ENCODE results near the gene TAS2R38.

TAS2R38 gene

DNA sequence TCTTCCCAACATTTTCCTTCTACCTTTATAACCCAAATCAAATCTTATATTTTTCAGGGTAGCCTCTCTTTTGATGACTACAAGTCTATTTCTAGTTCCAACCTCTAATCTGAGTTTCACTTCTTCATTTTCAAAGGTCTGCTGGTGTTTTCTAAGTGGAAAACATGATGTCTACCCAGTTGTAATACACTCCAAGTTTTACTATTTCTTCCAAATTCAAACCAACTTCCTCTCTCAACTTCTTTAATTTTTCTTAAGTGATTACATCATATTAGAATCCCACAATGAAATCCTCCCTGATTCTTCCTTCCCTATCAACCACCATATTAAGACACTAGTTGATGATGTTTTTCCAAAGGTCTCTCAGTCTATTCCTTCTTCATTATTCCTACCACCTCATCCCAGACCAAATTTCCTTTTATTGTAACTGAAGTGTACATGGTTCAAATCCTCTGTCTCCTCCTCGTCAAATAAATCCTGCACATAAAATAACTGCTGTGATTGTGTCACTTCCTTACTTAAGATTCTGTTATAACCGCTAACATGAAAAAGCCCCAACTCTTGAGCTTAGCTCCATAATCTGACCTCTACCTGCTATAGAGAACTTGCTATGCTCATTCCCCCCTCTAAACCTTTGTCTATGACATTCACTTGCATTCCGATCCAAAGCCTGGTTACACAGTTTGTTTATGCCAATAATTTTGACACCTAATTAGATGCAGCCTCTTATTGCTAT, 12.7 kb downstream of the TAS2R38 start:
- Histone ChIP-seq H3K4ac (ENCODE audit: low read depth, low read length) (no peak overlapping the region), H3K79me1 (ENCODE audit: low read length) (no peaks in the 10 kb centered on the region), H3K18ac (ENCODE audit: low read length) (no peak overlapping the region), H4K91ac (ENCODE audit: low read depth, low read length) (no peak overlapping the region), H3K79me2 (ENCODE audit: control insufficient read depth, insufficient read depth, low read length, poor library complexity) (no peaks in the 10 kb centered on the region), H3K14ac (ENCODE audit: low read length) (no peak overlapping the region), H3K9ac (ENCODE audit: low read length) (no peak overlapping the region), H3K36me3 (ENCODE audit: control insufficient read depth in 1 of 2, insufficient read depth in 2 of 2, low read length in 2 of 2) (no peaks in the 10 kb centered on the region), H2AFZ (ENCODE audit: insufficient read depth, low read length, poor library complexity) (no peak overlapping the region), H2BK5ac (ENCODE audit: low read depth, low read length, poor library complexity) (no peak overlapping the region), H3K23ac (ENCODE audit: low read length) (no peak overlapping the region), H2BK120ac (ENCODE audit: insufficient read depth, low read length, poor library complexity) (no peak overlapping the region), H3K27ac (ENCODE audit: low read depth, low read length) (no peak overlapping the region), H3K27me3 (ENCODE audit: insufficient read depth, low read length) (no peaks in the 10 kb centered on the region), H2BK12ac (ENCODE audit: low read length) (no peak overlapping the region), H4K8ac (ENCODE audit: low read depth, low read length) (no peak overlapping the region), H3K9me3 (ENCODE audit: insufficient read depth, low read depth, low read length) (no peaks in the 10 kb centered on the region), H3K4me3 (ENCODE audit: low read depth, low read length) (no peak overlapping the region), H3K4me1 (ENCODE audit: control insufficient read depth in 1 of 2, insufficient read depth in 2 of 2, low read length in 2 of 2) (no peaks in the 10 kb centered on the region), H3K4me2 (ENCODE audit: low read length) (no peak overlapping the region), H4K12ac (ENCODE audit: low read depth, low read length) (no peak overlapping the region), H2AK5ac (ENCODE audit: low read length) (no peak overlapping the region)
- no CpG with 5 or more reads among the region's 3 CpGs for WGBS (ENCODE audit: extremely low coverage, insufficient coverage, insufficient read length)
- peak in 1 of 2 donors; percentile 20 for DNase-seq

DNA sequence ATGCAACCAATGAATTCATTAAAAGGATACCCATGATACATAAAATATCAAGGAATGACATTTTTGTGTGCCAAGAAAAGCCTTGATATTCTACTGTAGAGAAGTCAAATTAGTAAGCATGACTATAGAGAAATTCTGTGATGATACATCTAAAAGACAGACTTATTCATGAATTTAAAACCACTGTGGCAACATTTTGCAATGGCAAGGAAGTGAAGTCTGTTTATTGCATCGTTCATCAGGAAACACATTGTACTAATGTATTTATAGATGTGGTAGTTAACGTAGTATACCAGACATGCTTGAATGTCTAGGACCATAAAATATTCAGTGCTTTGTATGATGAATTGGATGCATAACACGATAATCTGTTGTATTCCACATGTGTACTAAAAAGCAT, 17.5 kb downstream of the TAS2R38 start:
- Histone ChIP-seq H3K18ac (ENCODE audit: low read length) (no peak overlapping the region), H3K9me3 (ENCODE audit: insufficient read depth, low read depth, low read length) (no peaks in the 10 kb centered on the region), H2AK5ac (ENCODE audit: low read length) (no peak overlapping the region), H3K23ac (ENCODE audit: low read length) (no peak overlapping the region), H3K4me3 (ENCODE audit: low read depth, low read length) (no peak overlapping the region), H3K4me1 (ENCODE audit: control insufficient read depth in 1 of 2, insufficient read depth in 2 of 2, low read length in 2 of 2) (no peaks in the 10 kb centered on the region), H3K14ac (ENCODE audit: low read length) (no peak overlapping the region), H4K91ac (ENCODE audit: low read depth, low read length) (no peak overlapping the region), H3K27me3 (ENCODE audit: insufficient read depth, low read length) (no peaks in the 10 kb centered on the region), H3K4me2 (ENCODE audit: low read length) (no peak overlapping the region), H3K79me2 (ENCODE audit: control insufficient read depth, insufficient read depth, low read length, poor library complexity) (no peaks in the 10 kb centered on the region), H2BK120ac (ENCODE audit: insufficient read depth, low read length, poor library complexity) (no peak overlapping the region), H3K27ac (ENCODE audit: low read depth, low read length) (no peak overlapping the region), H3K36me3 (ENCODE audit: control insufficient read depth in 1 of 2, insufficient read depth in 2 of 2, low read length in 2 of 2) (no peaks in the 10 kb centered on the region), H3K9ac (ENCODE audit: low read length) (no peak overlapping the region), H4K8ac (ENCODE audit: low read depth, low read length) (no peak overlapping the region), H3K4ac (ENCODE audit: low read depth, low read length) (no peak overlapping the region), H2AFZ (ENCODE audit: insufficient read depth, low read length, poor library complexity) (no peak overlapping the region), H3K79me1 (ENCODE audit: low read length) (no peaks in the 10 kb centered on the region), H2BK5ac (ENCODE audit: low read depth, low read length, poor library complexity) (no peak overlapping the region), H4K12ac (ENCODE audit: low read depth, low read length) (no peak overlapping the region), H2BK12ac (ENCODE audit: low read length) (no peak overlapping the region)
- no CpG with 5 or more reads among the region's 3 CpGs for WGBS (ENCODE audit: extremely low coverage, insufficient coverage, insufficient read length)
- no peak for DNase-seq

GRCh38 chr7:141954334-141954733, 19.2 kb downstream of the TAS2R38 start:
- Histone ChIP-seq H2BK12ac (ENCODE audit: low read length) (no peak overlapping the region), H2AK5ac (ENCODE audit: low read length) (no peak overlapping the region)
- WGBS (ENCODE audit: extremely low coverage, insufficient coverage, insufficient read length), result no CpG with 5 or more reads among the region's 1 CpG

DNA sequence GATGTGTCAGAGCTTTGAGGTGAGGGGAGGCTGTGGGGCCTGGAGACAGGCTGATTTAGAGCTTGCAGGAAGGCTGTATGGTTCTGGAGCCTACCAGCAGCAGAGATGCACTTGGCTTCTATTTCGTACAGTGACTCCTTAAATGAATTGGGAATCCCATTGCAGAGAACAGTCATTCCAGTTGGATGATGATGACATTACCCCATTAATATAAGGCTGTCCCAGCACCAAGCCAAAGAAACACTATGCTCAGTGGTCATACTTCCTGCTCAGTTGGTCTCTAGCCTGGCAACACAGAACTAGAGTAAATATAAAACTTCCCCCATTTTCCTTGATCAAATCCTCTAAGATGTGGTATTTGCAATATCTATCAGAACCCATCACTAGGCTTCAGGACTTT, 21.1 kb downstream of the TAS2R38 start:
- H3K4me2 ChIP-seq (ENCODE audit: low read length), result no peak overlapping the region
- H3K79me1 ChIP-seq (ENCODE audit: low read length), result no peaks in the 10 kb centered on the region
- H3K14ac ChIP-seq (ENCODE audit: low read length), result no peak overlapping the region
- no peaks in the 10 kb centered on the region for H3K27me3 ChIP-seq (ENCODE audit: insufficient read depth, low read length)
- no peak overlapping the region for H4K8ac ChIP-seq (ENCODE audit: low read depth, low read length)
- no peaks in the 10 kb centered on the region for H3K36me3 ChIP-seq (ENCODE audit: control insufficient read depth in 1 of 2, insufficient read depth in 2 of 2, low read length in 2 of 2)
- no peaks in the 10 kb centered on the region for H3K79me2 ChIP-seq (ENCODE audit: control insufficient read depth, insufficient read depth, low read length, poor library complexity)
- H3K4me1 ChIP-seq (ENCODE audit: control insufficient read depth in 1 of 2, insufficient read depth in 2 of 2, low read length in 2 of 2), result no peaks in the 10 kb centered on the region
- no peak overlapping the region for H3K18ac ChIP-seq (ENCODE audit: low read length)
- no peak overlapping the region for H2AK5ac ChIP-seq (ENCODE audit: low read length)
- WGBS (ENCODE audit: extremely low coverage, insufficient coverage, insufficient read length), result no CpG with 5 or more reads among the region's 1 CpG
- no peak overlapping the region for H3K27ac ChIP-seq (ENCODE audit: low read depth, low read length)
- H2BK120ac ChIP-seq (ENCODE audit: insufficient read depth, low read length, poor library complexity), result no peak overlapping the region
- no peak overlapping the region for H3K4ac ChIP-seq (ENCODE audit: low read depth, low read length)
- H4K91ac ChIP-seq (ENCODE audit: low read depth, low read length), result no peak overlapping the region
- H2BK5ac ChIP-seq (ENCODE audit: low read depth, low read length, poor library complexity), result no peak overlapping the region
- no peak overlapping the region for H2AFZ ChIP-seq (ENCODE audit: insufficient read depth, low read length, poor library complexity)
- H2BK12ac ChIP-seq (ENCODE audit: low read length), result no peak overlapping the region
- no peak overlapping the region for H3K9ac ChIP-seq (ENCODE audit: low read length)
- no peak overlapping the region for H4K12ac ChIP-seq (ENCODE audit: low read depth, low read length)
- no peak for DNase-seq
- no peak overlapping the region for H3K4me3 ChIP-seq (ENCODE audit: low read depth, low read length)
- no peak overlapping the region for H3K23ac ChIP-seq (ENCODE audit: low read length)
- H3K9me3 ChIP-seq (ENCODE audit: insufficient read depth, low read depth, low read length), result no peaks in the 10 kb centered on the region

More at GRCh38 chr7:141954334-141954733, 19.2 kb downstream of the TAS2R38 start:
- no peak overlapping the region for H4K8ac ChIP-seq (ENCODE audit: low read depth, low read length)
- no peaks in the 10 kb centered on the region for H3K36me3 ChIP-seq (ENCODE audit: control insufficient read depth in 1 of 2, insufficient read depth in 2 of 2, low read length in 2 of 2)
- H3K4me3 ChIP-seq (ENCODE audit: low read depth, low read length), result no peak overlapping the region
- H2BK5ac ChIP-seq (ENCODE audit: low read depth, low read length, poor library complexity), result no peak overlapping the region
- H3K79me2 ChIP-seq (ENCODE audit: control insufficient read depth, insufficient read depth, low read length, poor library complexity), result no peaks in the 10 kb centered on the region
- H3K4ac ChIP-seq (ENCODE audit: low read depth, low read length), result no peak overlapping the region
- H3K18ac ChIP-seq (ENCODE audit: low read length), result no peak overlapping the region
- no peak overlapping the region for H3K23ac ChIP-seq (ENCODE audit: low read length)
- no peak overlapping the region for H2BK120ac ChIP-seq (ENCODE audit: insufficient read depth, low read length, poor library complexity)
- H2AFZ ChIP-seq (ENCODE audit: insufficient read depth, low read length, poor library complexity), result no peak overlapping the region
- no peak for DNase-seq
- H3K27me3 ChIP-seq (ENCODE audit: insufficient read depth, low read length), result no peaks in the 10 kb centered on the region
- no peak overlapping the region for H3K9ac ChIP-seq (ENCODE audit: low read length)
- no peak overlapping the region for H3K4me2 ChIP-seq (ENCODE audit: low read length)
- H3K14ac ChIP-seq (ENCODE audit: low read length), result no peak overlapping the region
- no peaks in the 10 kb centered on the region for H3K79me1 ChIP-seq (ENCODE audit: low read length)
- H3K9me3 ChIP-seq (ENCODE audit: insufficient read depth, low read depth, low read length), result no peaks in the 10 kb centered on the region
- no peak overlapping the region for H3K27ac ChIP-seq (ENCODE audit: low read depth, low read length)
- H3K4me1 ChIP-seq (ENCODE audit: control insufficient read depth in 1 of 2, insufficient read depth in 2 of 2, low read length in 2 of 2), result no peaks in the 10 kb centered on the region
- H4K91ac ChIP-seq (ENCODE audit: low read depth, low read length), result no peak overlapping the region
- H4K12ac ChIP-seq (ENCODE audit: low read depth, low read length), result no peak overlapping the region

All from trophoblast cell (in vitro differentiated cells and primary cell).